Activated CD8-positive, alpha-beta memory T cell treated with anti-CD3 and anti-CD28 coated beads for 1 hour (primary cell): ENCODE results near the gene IMPG1.

Source experiments
- DNase-seq, 2 donors: peaks; one replicate each; pipeline ENCODE4 v3.0.0-alpha.2; 2020; ENCODE audit warnings: low read depth in 1 of 2; ENCODE audit errors: extremely low read depth in 1 of 2

Gene IMPG1, protein sequence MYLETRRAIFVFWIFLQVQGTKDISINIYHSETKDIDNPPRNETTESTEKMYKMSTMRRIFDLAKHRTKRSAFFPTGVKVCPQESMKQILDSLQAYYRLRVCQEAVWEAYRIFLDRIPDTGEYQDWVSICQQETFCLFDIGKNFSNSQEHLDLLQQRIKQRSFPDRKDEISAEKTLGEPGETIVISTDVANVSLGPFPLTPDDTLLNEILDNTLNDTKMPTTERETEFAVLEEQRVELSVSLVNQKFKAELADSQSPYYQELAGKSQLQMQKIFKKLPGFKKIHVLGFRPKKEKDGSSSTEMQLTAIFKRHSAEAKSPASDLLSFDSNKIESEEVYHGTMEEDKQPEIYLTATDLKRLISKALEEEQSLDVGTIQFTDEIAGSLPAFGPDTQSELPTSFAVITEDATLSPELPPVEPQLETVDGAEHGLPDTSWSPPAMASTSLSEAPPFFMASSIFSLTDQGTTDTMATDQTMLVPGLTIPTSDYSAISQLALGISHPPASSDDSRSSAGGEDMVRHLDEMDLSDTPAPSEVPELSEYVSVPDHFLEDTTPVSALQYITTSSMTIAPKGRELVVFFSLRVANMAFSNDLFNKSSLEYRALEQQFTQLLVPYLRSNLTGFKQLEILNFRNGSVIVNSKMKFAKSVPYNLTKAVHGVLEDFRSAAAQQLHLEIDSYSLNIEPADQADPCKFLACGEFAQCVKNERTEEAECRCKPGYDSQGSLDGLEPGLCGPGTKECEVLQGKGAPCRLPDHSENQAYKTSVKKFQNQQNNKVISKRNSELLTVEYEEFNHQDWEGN

DNA sequence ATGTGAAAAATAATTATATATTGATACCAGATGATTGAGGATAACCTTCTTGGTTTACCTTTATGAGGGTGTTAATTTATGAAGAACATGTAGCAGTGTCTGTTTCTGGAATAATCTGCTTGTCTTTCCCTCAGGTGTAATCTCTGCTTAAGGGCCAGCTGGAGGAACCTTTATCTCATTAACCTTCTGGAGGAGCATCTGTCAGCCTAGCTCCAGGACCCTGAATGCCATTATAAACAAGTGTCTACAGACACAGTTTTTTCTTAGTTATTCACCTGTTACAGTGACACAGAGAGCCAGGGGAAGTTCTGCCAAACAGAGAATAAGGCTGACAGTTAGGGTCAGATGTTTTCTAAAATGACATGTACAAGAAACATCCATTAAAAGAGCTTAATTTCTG lies at the start of gene IMPG1:
Gene IMPG1, minus strand, starts transcription at position 101 of the 400 bp plus-strand sequence. CDS start 174 bp downstream, outside the sequence.
- no peak for DNase-seq

DNA sequence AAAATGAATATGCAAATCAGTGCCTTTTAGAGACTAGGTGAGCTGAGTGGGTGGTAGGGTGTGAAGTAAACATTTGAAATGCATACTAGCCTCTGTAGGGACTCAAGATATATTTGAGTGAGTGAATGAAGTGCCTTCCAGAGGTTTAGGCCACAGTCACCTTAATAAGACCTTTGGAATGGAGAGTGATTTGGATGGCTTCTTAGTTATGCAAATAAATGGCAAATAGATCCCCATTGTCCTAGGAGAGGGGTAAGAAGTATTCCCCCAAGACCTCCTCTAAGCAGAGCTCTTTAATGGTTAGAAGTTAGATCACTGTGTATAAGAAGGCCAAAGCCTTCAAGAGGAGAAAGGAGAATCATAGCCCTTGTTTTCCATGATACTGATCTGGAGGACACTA lies 47.8 kb upstream of the IMPG1 start:
- DNase-seq: no peak

DNA sequence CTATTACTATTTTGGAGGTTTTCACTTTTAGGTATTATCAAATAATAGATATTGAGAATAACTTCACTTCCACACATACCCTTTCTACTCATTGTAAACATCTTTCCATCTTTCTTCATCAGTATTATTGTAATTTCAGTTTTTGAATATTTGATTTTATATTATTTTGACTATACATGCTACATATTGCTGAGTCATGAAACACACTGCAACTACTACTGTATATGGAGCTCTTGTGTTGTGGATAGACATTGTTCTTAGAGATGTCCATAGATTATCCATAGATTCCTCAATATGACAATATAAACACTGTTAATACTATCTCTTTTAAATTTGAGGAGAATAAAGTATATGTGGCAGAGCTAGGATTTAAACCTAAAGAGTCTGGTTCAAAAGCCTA lies 819 bp upstream of the IMPG1 start:
- no peak for DNase-seq

DNA sequence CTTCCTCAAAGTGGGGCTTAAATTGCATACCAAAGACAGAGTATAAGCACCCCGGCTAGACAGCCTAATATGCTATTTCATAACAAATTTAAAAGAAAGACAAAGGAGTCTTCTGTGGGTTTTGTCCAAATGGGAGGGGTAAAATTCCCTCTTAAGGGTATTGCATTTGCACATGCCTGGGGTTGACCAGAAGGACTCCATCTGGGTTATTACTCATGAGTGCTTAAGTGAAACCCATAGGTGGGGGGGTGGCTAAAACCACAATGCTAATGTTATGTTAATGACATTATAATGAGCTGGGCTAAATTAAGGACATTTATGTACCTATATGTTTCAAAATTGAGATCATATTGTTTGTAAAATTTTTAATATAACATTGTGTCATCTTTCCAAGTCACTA lies 15.0 kb downstream of the IMPG1 start:
- DNase-seq: no peak

DNA sequence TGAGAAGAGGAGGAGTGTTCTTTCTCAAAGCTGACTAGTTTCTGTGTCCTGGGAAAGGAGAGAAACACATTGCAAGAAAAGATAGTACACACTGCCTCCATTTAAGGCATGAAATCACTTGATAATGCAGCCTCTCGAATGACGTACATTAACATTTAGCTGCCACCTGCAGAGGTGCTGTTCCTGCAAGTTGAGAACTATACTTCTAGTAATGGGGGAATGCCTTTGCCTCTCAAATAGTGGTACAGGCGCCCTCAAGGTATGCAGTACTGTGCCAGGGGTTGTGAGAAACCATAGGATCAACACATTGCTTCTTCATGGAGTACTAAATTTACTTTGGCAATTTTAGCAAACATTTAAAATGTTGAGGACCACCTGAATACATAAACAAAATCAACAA lies 20.1 kb downstream of the IMPG1 start:
- DNase-seq: no peak

DNA sequence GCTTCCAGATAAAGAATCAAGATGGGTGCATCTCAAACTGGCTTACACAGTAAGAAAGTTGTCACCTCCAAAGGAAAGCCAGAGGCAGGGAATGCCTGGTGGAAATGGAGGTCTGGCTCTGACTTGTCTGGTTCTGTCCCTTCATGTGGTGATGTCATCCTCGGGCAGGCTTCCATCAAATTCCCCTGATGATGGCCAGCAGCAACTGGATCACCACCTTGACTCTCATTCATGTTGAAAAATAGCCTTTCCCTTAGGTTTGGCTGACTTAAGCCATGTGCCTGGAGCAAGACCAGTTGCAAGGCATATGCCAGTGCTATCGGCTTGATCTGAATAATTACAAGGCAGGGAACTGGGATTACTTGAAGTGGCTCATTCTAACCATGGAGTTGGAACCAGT lies 28.8 kb downstream of the IMPG1 start:
- no peak for DNase-seq

GRCh38 chr6:76035713-76036112 lies 36.7 kb downstream of the IMPG1 start:
- no peak for DNase-seq

DNA sequence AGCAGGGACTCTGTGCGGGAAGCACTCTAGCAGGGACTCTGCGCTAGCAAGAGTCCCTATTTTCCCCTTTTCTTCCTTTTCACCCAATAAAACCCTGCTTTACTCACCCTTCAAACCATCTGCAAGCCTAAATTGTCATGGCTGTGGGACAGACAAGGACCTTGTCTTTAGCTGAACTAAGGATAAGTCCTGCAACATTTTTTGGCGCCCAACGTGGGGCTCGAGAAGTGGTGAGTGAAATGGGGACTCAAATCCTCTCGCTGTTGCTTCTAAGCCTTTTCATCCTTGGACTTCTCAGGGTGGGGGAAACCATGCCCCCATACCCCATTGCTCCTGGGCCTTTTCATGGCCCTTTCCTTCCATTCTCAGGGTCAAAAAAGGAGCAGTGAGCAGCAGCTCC lies 46.4 kb downstream of the IMPG1 start:
- no peak for DNase-seq

DNA sequence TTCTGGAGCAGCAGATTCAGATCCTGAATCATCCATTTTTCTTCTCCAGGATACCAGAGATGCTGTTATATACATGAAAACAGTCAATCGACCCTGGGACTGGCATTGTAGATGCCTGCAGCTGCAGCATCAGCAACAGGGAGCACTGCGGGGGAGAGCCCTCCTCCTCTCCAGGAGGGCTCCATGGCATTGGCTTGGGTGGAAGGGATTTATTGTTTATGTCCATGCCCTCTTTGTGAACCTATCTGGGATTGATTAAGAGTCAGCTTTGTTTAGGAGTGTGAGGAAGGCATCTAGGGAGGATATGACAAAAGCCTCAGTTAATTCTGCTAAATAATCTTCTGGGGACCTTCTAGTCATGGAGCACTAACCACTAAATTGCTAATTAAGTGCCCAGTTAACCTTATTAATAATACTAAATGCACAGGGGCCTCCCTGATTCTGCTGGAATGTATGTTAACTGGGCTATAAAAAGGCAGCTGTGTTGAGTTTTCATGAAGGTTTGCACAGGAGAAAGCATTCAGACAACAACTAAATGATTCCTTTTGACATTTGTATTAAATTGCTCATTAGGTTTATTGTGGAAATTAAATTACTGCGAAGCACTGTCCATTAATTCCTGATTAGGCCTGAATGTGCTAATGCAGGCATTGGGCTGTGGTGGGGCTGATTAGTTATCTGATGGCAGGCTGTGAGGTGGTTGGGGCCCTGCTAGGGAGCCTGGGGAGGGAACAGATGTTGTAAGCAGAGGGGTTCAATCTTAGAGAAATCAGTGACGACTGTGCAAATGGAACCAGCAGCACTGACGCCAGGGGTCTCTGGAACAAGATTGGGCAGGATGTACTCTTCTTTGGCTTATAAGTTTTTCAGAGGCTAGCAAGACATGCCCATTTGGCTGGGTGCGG lies 57.6 kb downstream of the IMPG1 start:
- DNase-seq: no peak

DNA sequence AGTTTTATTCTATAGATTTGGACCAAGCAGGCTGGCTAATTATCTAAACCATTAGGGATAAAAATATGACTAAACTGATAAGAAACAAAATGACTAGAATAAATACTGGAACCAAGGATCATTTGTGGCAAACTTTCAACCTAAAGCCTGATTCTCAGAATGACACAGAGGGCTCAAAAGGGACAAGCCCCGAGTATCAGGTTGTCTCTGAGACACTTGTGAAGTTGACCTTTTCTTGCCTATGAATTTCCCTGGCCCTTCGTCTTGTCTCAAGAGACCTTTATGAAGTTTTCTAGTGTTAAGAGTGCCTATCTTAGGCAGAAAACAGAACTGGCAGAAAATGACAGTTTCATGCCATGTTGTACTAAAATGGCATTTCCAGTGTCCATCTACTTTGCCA lies 68.3 kb downstream of the IMPG1 start:
- DNase-seq: no peak

- DNase-seq: no peak
These were observed 68.8 kb downstream of the IMPG1 start for GRCh38 chr6:76003686-76004085.

DNA sequence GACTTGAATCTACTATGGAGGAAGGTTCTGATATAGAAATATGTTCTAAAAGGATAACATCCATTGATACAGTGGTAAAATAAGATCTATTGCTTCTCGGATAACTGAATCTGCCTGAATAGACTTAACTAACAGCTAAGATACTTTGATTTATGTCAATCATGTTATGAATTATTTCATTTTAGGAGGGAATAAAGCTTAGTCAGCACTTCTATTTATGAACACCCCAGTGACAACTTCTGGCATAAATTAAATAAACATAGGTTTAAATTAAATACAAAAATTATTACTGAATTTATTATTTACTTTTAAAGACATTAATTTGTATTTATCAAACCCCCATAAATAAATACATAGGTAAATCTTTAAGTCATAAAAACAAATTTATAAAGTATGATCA lies 69.3 kb downstream of the IMPG1 start:
- DNase-seq: no peak

DNA sequence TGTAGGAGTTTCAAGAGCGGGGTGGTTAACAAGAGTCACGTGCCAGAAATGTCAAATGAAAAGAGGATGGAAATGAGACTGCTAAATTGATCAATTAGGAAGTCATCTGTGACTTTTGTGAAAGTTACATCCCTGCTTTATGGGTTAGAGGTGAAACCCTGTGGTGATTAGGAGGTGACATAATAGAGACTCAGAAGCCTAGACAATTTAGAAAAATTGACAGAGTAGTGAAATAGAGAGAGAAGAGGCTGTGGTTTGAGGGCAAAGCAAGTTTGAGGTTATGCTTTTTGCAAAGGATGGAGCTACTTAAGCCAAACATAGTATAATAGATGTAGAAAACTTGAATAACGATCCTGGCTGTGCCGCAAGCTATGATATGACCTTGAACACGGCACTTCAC lies 71.8 kb downstream of the IMPG1 start:
- DNase-seq: no peak

GRCh38 chr6:75997696-75998095 lies 74.8 kb downstream of the IMPG1 start:
- DNase-seq: no peak

DNA sequence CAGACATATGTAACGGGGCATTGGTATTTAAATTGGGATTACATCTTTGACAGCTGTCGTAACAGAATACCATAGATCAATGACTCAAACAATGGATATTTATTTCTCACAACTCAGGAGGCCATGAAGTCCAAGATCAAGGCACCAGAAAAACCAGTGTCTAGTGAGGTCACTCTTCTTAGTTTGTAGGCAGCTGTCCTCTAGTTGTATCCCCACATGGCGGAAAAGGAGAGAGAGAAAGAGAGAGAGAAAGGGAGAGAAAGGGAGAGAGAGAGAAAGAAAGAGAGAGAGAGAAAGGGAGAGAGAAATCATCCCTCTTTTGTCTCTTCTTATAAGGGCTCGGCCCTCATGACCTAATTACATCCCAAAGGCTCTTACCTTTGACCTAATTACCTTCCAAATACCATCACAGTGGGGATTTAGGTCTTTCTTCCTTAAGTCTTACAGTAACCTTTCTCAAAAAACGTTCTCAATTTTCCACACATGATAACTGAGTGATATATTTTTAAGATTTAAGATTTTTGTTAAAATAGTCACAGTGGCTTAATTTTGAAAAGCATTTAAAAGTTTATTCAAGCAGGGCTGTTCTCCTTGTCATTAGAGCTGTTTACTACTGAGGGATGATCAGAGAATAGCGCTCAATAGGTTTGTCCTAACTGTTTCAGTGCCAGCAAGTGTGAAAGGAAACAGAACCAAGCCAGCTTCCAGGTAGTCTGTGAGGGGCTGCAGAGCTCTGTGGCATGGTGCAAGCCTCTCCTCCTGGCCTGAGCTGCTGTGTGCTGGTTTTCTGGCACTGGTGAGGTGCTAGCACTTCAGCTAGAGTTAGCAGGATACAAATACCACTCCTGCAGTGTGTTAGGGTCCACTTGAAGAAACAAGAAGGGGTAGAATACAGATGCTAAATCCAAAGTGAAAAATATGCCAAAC lies 79.0 kb downstream of the IMPG1 start:
- DNase-seq: no peak

DNA sequence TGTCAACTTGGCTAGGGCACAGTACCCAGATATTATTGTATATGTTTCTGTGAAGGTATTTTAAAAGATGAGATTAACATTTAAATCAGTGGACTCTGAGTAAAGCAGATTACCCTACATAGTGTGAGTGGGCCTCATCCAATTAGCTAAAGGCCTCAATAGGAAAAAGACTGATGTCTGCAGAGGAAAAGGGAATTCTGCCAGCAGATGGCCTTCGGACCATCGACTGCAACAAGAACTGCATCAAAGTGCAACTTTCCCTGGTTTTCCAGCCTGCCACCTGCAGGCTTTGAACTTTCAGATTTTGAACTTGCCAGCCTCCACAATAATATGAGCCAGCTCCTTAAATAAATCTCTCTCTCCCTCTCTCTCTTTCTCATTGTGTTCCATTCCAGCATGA lies 80.5 kb downstream of the IMPG1 start:
- no peak for DNase-seq

- DNase-seq: no peak
These were observed 85.5 kb downstream of the IMPG1 start for GRCh38 chr6:75986935-75987334.

DNA sequence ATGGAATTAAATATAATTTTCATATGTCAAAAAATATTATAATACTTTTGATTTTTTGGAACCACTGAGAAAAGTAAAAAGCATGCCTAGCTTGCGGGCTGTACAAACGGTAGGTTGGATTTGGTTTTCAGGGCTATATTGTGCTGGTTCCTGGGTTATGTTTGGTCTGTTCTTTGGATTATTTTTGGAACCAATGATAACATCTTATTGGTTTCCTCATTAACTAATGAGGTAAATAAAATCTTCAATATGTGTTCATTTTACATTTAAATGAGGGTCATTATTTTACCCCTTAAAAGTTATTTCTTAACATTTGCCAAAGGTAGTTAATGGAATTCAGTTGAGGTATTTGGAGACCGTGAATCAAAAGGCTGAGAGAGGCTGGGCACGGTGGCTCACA lies 96.6 kb downstream of the IMPG1 start:
- no peak for DNase-seq

DNA sequence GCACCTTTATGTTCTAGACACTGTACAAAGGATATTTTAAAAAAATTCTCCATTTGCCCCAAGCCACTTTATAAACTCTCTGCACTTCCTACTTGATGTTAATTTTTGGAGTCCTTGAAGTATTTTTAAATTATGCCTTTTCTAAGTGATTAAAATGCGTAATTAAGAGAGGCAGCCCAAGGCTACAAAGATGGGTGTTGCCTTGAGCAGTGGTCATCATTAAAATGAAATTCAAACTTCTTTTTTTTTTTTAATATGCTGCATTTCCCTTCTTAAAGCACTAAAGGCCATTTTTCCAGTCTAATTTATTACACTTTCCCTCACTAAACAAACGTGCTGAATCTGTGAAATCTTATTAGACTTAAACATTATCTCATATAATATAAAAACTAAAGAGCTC lies 102.4 kb downstream of the IMPG1 start:
- no peak for DNase-seq

- no peak for DNase-seq
These were observed 104.3 kb downstream of the IMPG1 start for GRCh38 chr6:75968143-75968542.
